Measurements from ENCODE around the gene PHACTR1. TPM values are rescaled to one million over a fixed set of nuclear protein-coding genes. Genes with fewer than 3 reads are reported as not detected.

The PHACTR1 gene
- total RNA-seq, 4 donors from 2014 or later: 12.6 to 17.7 (median 17.1) TPM

- DNase-seq (ENCODE audit: low spot score) (no peak), ATAC-seq (ENCODE audit: low FRiP score) (no peak)
- no peak for TF ChIP-seq CTCF (IDR thresholded peaks at IDR 0.05)
These were observed 59.7 kb downstream of the PHACTR1 start for GRCh38 chr6:12776291-12776690.

- no peak for TF ChIP-seq CTCF (IDR thresholded peaks at IDR 0.05)
- ATAC-seq (ENCODE audit: low FRiP score): no peak
- no peak for DNase-seq (ENCODE audit: low spot score)
These were observed 63.2 kb downstream of the PHACTR1 start for GRCh38 chr6:12779772-12780171.

- no peak for DNase-seq (ENCODE audit: low spot score)
- TF ChIP-seq CTCF (IDR thresholded peaks at IDR 0.05): no peak
- no peak for ATAC-seq (ENCODE audit: low FRiP score)
These were observed 65.6 kb downstream of the PHACTR1 start for GRCh38 chr6:12782136-12782535.

- DNase-seq (ENCODE audit: low spot score) (no peak), ATAC-seq (ENCODE audit: low FRiP score) (no peak)
- TF ChIP-seq CTCF (IDR thresholded peaks at IDR 0.05): no peak
These were observed 68.7 kb downstream of the PHACTR1 start for GRCh38 chr6:12785301-12785700.

- no peak for DNase-seq (ENCODE audit: low spot score)
- TF ChIP-seq CTCF (IDR thresholded peaks at IDR 0.05): no peak
- ATAC-seq (ENCODE audit: low FRiP score): no peak
These were observed 69.4 kb downstream of the PHACTR1 start for GRCh38 chr6:12785921-12786320.

GRCh38 chr6:12791371-12791770 lies 74.8 kb downstream of the PHACTR1 start:
- no peak for TF ChIP-seq CTCF (IDR thresholded peaks at IDR 0.05)
- ATAC-seq (ENCODE audit: low FRiP score): no peak

GRCh38 chr6:12798326-12798725 lies 81.8 kb downstream of the PHACTR1 start:
- no peak for TF ChIP-seq CTCF (IDR thresholded peaks at IDR 0.05)
- no peak for ATAC-seq (ENCODE audit: low FRiP score)
- no peak for DNase-seq (ENCODE audit: low spot score)

More at GRCh38 chr6:12791371-12791770, 74.8 kb downstream of the PHACTR1 start:
- no peak for DNase-seq (ENCODE audit: low spot score)
